ENCODE data around the gene ROBO1.

DNA sequence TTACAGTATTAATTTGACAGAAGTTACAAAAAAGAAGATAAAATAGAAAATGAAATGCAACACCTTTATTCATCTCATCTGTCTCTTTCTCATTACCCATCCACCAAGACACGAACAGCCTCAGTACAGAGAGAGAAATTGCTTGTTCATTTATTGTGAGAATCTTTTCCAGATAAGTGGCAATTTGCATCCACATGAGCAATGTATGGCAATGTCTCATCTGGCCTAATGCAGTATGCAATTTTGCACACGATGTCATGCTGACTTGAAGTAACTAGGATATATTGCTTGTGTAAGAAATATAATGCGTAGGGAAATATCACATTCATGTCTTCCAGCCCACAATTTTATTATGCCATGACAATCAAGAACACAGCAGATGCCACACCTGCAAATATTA, 866.9 kb downstream of the ROBO1 start:
- TF ChIP-seq CTCF (optimal IDR thresholded peaks at IDR 0.05 in 1 of 3, IDR thresholded peaks at IDR 0.05 in 1 of 3, conservative IDR thresholded peaks at IDR 0.05 in 1 of 3; ENCODE audit: extremely low read depth in 1 of 3, insufficient read depth in 2 of 3, low read length in 3 of 3) (no peak), EZH2 (IDR thresholded peaks at IDR 0.05; ENCODE audit: low read length) (no peak)
